Activated naive CD4-positive, alpha-beta T cell treated with Interleukin-2 at 50 U/mL for 16 hours (primary cell): ENCODE data around the gene IL2.

Experiments used
- DNase-seq: peaks from one replicate; pipeline ENCODE4 v3.0.0-alpha.2; 2020

Gene IL2

GRCh38 chr4:122456231-122457116 lies at the start of gene IL2:
TSS of gene IL2 (minus strand) at chr4:122456725. CDS start at chr4:122456440, 285 bp downstream.
- DNase-seq, result peak; percentile 3

- no peak for DNase-seq
Measured at GRCh38 chr4:122503214-122503613, 46.7 kb upstream of the IL2 start.

DNA sequence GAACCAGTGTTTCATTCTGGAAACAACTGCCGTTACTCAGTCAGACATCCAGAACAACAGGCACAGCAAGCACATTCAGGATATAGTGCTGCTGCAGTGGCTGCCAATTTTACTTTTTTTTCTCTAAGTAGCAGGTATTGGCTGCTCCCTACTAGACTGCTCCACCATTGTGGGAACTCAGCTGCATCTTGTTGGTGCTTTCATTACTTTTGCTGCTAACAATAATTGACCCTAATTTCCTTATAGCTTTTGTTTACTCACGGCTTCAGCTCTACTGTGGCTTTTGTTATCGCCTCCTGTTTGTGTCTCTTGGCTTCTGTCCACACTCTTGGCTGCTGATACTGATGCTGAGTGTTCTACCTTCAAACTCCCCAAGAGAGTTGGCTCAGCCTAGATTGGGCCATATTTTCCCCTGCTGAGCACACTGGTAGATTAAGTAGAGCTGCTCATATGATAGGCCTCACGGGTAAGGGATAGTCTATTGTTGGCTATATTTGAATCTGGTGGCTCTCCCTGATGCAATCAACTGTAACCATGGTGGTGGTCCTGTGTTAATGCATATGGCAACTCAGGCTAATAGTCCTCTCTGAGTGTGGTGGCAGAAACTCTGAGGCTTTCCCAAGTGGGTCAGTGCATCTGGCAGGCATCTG lies 44.5 kb upstream of the IL2 start:
- DNase-seq, result no peak

DNA sequence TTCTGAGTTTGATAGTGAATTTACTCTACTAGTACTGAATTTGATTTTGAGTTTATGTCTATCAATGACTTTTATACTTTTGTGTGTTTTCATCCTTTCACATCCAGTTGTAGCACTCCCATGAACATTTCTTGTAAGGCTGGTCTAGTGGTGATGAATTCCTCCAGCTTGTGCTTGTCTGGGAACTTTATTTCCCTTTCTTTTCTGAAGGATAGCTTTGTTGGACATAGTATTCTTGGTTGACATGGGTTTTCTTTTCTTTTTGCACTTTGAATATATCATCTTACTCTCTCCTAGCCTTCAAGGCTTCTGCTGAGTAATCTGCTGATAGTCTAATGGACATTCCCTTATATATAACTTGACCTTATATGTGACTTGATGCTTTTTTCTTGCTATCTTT lies 32.5 kb upstream of the IL2 start:
- no peak for DNase-seq

DNA sequence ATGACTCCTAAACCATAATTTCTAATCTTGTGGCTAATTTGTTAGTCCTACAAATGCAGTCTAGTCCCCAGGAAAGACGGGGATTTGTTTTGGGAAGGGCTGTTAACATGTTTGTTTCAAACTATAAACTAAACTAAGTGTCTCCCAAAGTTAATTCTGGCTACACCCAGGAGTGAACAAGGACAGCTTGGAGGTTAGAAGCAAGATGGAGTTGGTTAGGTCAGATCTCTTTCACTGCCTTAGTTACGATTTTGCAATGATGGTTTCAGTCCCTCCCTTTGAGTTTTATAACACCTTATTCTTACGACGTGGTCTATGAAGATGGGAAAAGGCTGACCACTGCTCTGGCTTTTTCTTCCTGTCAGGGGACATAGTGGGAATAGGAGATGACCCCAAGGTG lies 27.0 kb upstream of the IL2 start:
- no peak for DNase-seq

GRCh38 chr4:122481766-122482405 lies 25.4 kb upstream of the IL2 start:
- no peak for DNase-seq

DNA sequence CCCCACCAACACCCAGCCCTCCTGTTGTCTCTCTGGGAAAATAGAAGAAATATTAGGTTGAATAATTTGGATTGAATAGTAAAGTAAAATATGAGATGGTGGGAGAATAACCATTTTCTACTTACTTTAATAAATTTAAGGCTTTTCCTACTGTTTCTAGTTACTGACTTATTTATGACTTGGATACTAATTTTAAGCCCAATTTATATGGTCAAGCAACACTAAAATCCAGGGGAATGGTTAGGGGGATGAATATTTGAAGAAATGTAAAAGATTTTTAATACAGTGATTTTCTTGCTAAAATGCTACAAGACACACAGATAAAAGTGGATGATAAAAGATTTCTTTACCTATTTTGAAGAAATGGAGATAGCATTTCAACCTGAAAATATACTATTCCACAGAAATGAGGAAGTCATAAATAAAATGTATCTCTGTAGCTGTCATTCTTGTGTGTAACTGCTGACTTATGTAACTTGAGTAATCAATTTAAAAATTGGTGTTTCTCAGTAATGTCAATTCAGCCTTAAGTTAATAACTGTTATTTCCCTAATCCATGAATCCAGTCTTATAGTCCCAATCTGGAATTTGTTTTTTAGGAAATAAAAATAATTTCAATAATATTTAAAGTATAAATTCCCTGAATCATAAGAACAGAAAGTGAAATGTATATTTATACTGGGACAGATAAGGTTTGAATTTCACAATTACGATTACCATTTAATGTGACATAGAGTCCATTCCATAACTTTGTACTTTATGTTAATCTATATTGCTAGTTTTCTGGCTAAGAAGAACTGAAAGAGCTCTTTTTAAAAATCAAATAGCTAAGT lies 24.3 kb upstream of the IL2 start:
- no peak for DNase-seq

GRCh38 chr4:122479935-122480416 lies 23.5 kb upstream of the IL2 start:
- DNase-seq, result no peak

DNA sequence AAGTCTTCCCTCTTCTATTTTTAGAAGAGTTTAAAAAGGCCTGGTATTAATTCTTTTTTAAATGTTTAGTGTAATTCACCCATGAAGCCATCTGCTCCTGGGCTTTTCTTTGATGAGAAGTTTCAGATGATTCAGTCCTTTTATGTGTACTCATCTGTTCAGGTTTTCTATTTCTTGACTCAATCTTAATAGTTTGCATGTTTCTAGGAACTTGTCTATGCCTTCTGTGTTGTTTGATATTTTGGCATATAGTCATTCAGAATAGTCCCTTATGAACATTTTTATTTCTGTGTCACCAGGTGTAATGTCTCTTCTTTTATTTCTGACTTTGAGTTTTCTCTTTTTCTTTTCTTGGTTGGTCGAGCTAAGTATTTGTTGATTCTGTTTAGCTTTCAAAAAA lies 20.2 kb upstream of the IL2 start:
- DNase-seq, result no peak

DNA sequence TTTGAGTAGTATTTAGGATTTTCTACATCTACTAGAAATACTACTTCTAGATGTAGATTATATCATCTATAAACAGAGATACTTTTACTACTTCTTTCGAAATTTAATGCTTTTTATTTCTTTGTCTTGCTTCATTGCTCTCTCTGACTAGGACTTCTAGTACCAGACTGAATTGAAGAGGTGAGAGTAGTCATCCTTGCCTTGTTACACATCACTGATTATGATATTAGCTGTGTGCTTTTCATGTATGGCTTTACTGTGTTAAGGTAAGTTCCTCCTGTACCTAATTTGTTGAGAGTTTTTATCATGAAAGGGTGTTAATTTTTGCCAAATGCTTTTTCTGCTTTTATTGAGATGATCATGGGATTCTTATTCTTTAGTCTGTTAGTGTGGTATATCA lies 19.6 kb upstream of the IL2 start:
- DNase-seq, result no peak

DNA sequence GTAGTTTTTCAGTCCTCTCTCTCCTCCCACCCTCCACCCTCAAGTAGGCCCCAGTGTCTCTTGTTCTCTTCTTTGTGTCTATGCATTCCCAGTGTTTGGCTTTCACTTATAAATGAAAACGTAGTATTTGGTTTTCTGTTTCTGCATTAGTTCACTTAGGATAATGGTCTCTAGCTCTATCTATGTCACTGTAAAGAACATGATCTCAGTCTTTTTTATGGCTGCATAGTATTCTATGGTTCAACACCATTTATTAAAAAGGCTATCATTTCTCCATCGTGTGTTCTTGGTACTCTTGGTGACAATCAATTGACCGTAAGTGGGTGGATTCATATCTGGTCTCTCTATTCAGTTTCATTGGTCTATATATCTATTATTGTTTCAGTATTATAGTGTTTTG lies 18.7 kb upstream of the IL2 start:
- no peak for DNase-seq

GRCh38 chr4:122469457-122469856 lies 12.9 kb upstream of the IL2 start:
- DNase-seq, result no peak

- peak; percentile 55 for DNase-seq
Measured at GRCh38 chr4:122458625-122459024, 2.1 kb upstream of the IL2 start.

- DNase-seq, result no peak
Measured at GRCh38 chr4:122453384-122453995, 3.0 kb downstream of the IL2 start.

DNA sequence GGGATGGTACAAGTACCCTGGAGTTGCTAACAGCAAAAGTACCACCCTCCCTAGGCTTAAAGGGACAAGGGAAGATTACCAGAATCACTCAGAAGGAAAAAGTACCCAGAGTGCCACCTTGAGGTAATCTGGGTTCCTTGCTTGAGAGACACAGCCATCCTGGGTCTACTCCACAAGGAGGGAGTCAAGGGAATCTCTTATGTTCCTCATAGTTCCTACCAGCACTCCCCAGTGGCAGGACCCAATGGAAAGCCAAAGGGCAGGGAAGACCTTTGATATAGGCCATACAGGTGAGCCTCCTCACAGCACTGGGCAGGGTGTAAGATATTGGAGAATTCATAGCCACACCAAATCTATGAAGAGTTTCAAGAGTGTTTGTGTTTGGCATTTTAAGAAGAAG lies 5.7 kb downstream of the IL2 start:
- peak; percentile 27 for DNase-seq

DNA sequence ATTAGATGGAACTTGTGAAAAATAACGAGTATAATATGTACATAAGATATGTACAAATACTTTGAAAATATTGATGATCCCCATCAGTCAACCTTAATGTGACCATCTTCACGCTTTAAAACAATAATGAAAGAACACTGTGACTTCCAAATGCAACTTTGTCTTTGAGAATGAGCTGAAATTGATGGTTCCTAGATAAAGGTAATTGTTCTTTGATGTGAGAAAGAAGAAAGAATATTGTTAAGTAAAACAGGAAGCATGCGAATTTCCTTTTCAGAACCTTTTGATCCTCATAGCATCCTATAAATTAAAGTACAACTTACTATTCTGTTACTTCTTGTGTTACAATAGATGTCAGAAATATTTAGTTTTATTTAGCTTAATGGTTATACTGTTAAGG lies 22.2 kb downstream of the IL2 start:
- no peak for DNase-seq

DNA sequence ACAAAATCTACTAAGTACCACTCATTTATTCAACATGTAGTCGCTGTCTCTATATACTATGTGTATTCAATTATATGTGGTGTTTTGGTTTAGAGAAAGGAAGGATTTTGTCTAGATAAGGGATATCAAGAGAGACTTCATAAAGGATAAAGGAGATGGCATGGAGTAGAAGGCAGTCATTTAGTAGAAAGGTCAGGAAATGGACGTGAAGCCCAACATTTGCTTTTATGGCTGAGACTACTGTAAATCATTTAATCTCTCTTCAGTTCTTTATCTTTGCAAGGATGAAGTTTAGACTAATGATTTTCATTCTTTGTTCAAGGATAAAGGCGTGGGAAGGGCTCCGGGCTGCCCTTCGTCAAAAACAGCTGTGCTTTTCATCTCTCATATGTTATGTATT lies 25.2 kb downstream of the IL2 start:
- no peak for DNase-seq

- DNase-seq, result no peak
Measured at GRCh38 chr4:122423246-122423645, 33.3 kb downstream of the IL2 start.

- no peak for DNase-seq
Measured at GRCh38 chr4:122412547-122412946, 44.0 kb downstream of the IL2 start.

DNA sequence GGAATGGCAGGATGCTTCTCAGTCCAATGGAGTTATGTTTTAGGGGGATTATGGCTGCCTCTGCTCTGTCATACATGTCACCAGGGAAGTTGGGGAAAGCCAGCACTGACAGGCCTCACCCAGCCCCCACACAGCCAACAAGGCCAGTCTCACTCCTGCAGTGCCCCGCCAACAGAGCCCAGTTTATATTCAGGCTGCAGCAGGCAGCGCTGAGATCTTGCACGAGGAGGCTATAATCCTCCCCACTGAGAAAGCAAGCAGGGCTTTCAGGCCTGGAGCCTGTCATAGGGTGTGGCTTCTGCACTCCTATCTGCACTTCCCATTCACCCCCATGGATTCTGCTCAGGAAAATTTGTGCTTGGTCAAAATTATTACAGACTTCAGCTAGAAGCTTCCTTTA lies 52.7 kb downstream of the IL2 start:
- no peak for DNase-seq
